Immature natural killer cell (primary cell): ENCODE results near the gene RBM15. TPM values are rescaled to one million over a fixed set of nuclear protein-coding genes. Genes with fewer than 3 reads are reported as not detected.

Experiments
- DNase-seq, 3 donors: peaks; one replicate each; pipeline ENCODE4 v3.0.0; 2022; ENCODE audit warnings: mixed read lengths in 1 of 3
- H3K27ac Mint-ChIP-seq, 6 donors: one replicate each; pipeline ENCODE4 v1.8.0; 2020; ENCODE audit warnings: mixed read lengths in 6 of 6, mild to moderate bottlenecking in 5 of 6, inconsistent platforms in 4 of 6, moderate library complexity in 3 of 6
- H3K27me3 Mint-ChIP-seq, 3 donors: one replicate each; pipeline ENCODE4 v1.8.0; 2020 to 2021; ENCODE audit warnings: low read depth in 3 of 3, mild to moderate bottlenecking in 3 of 3, mixed read lengths in 3 of 3, moderate library complexity in 3 of 3, inconsistent platforms in 1 of 3
- H3K36me3 Mint-ChIP-seq, 3 donors: one replicate each; pipeline ENCODE4 v1.8.0; 2020; ENCODE audit warnings: mixed read lengths in 3 of 3, inconsistent platforms in 2 of 3, mild to moderate bottlenecking in 2 of 3
- H3K4me1 Mint-ChIP-seq, 2 donors: one replicate each; pipeline ENCODE4 v1.8.0; 2020; ENCODE audit warnings: inconsistent platforms in 2 of 2, mild to moderate bottlenecking in 2 of 2, mixed read lengths in 2 of 2, moderate library complexity in 1 of 2
- H3K4me3 Mint-ChIP-seq, 5 donors: one replicate each; pipeline ENCODE4 v1.8.0; 2020; ENCODE audit warnings: mild to moderate bottlenecking in 5 of 5, mixed read lengths in 5 of 5, inconsistent platforms in 3 of 5, moderate library complexity in 3 of 5
- H3K9me3 Mint-ChIP-seq, 6 donors: one replicate each; pipeline ENCODE4 v1.8.0; 2020; ENCODE audit warnings: mild to moderate bottlenecking in 6 of 6, mixed read lengths in 6 of 6, inconsistent platforms in 4 of 6, moderate library complexity in 3 of 6
- polyA plus RNA-seq, 3 donors: library from polyadenylated mRNA; unstranded; fragments of 300-500 nt; fragmentation: Illumina TruSeq; gene quantifications; one replicate each; pipeline ENCODE4 v1.2.3, GENCODE V29; 2021

Gene RBM15
- polyA plus RNA-seq, 3 donors from 2014 or later: 5.7 to 14.4 (median 10.0) TPM

DNA sequence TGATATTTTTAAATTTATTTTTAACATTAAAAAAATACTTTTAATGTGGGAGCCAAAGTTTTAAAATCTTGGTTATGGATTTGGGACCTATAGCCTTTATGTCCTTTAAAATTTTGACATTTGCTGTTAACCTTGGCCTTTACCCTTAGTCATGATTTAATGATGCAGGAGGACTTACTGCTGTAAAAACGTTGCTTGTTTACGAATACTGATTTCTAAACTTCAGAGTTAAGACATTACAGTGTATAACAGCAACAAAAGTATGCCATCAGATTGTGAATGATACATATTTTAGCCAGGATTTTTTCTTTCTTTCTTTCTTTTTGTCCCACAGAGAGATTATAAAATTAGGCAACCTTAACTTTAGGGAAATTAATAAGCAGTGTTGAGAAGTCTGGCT, 8.9 kb downstream of the RBM15 start:
- Mint-ChIP-seq H3K36me3 (peaks cover 4 to 12% (median 8%) of the 10 kb centered on the region in 3 donors), H3K4me3 (peak overlapping the region in 1 of 5 donors; percentile 22), H3K27me3 (no peaks in the 10 kb centered on the region), H3K27ac (peak overlapping the region in 3 of 6 donors; percentile 34 to 47 (median 34)), H3K4me1 (peaks cover 64 to 90% of the 10 kb centered on the region in 2 donors), H3K9me3 (no peaks in the 10 kb centered on the region)
- DNase-seq: no peak

DNA sequence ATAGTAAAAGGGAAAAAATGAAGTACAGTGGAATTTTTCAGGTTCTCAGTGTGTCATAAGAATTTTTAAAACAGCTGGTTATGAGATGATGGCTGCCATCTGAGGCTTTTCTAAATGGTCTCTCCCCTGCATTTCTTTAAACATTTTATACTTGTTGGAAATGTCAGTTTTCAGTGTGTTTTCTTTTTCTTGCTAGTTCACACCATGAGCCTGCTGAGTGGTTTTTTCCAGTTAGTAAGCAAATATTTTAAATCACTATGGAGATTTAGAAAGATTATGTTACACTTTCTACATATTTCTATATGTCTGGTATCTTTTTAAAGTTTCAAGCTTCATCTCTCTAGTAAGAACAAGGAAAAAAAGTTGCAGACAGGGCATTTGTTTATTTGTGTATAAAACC, 9.6 kb downstream of the RBM15 start:
- Mint-ChIP-seq H3K9me3 (no peaks in the 10 kb centered on the region), H3K27me3 (no peaks in the 10 kb centered on the region), H3K36me3 (peaks cover 0 to 5% (median 4%) of the 10 kb centered on the region in 3 donors), H3K27ac (peak overlapping the region in 1 of 6 donors; percentile 12), H3K4me1 (peaks cover 57 to 89% of the 10 kb centered on the region in 2 donors), H3K4me3 (peak overlapping the region in 2 of 5 donors; percentile 1 to 2)
- no peak for DNase-seq

DNA sequence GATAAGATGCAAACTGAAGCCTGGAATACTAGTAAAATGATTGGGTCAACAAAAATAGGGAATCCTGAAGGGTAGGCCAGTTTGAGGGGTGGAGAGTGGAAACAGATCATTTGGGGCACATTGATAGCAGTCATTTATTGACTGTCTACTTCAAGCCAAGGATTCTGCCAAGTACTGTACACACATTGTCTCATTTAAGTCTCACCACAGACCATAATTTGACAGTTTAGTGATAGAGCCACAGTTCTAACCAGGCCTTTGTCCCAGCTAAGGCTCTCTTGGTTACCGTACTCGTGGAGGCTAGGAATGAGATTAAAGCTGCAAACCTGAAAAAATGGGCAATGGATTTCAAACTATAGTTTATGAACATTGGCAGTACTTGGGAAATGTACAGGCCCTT, 11.2 kb downstream of the RBM15 start:
- H3K4me1 Mint-ChIP-seq: peaks cover 49 to 80% of the 10 kb centered on the region in 2 donors
- no peaks in the 10 kb centered on the region for H3K27me3 Mint-ChIP-seq
- H3K9me3 Mint-ChIP-seq: no peaks in the 10 kb centered on the region
- H3K27ac Mint-ChIP-seq: peak overlapping the region in 4 of 6 donors; percentile 3 to 65 (median 28)
- no peak overlapping the region for H3K4me3 Mint-ChIP-seq
- DNase-seq: no peak
- peaks cover 0 to 5% (median 4%) of the 10 kb centered on the region in 3 donors for H3K36me3 Mint-ChIP-seq

DNA sequence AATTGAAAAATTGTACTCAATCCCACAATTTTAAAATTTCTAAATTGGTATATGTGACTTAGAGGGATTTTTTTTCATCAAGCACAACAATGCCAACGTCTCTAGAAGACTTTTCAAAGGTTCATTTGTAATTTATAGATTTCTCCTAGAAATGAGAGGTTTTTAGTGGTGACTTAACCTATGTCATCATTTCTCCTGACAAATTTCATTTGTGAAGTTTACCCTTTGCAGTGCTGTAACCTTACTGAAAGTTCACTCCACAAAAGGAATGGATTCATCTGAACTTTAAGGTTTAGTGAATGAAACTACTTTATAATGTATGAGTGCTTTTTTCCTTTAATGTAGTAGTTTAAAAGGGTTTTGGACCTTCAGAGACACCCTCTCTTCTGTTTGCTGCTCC, 16.1 kb downstream of the RBM15 start:
- Mint-ChIP-seq H3K36me3 (peaks cover 5 to 10% (median 6%) of the 10 kb centered on the region in 3 donors), H3K9me3 (no peaks in the 10 kb centered on the region), H3K4me1 (peaks cover 14 to 55% of the 10 kb centered on the region in 2 donors), H3K27ac (peak overlapping the region in 1 of 6 donors; percentile 20), H3K27me3 (no peaks in the 10 kb centered on the region), H3K4me3 (no peak overlapping the region)
- no peak for DNase-seq

DNA sequence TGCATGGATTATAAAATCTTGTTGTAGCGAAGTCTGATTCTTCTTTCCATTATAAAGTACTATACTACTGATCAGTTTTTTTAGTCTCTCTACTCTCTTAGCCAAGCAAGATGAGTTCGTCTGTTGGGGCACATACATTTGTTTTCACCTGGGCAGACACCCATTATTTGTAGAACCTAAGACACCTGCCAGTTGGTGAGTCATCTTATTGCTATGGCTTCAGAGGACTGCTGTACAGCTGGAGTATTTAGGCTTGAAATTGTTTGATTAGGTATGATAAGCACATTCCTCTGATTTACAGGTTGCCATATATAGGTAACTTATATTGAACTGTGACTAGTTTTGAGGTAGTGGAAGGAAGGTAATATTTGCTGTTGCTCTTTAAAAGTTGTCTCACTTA, 17.2 kb downstream of the RBM15 start:
- peak overlapping the region in 4 of 6 donors; percentile 33 to 69 (median 48) for H3K27ac Mint-ChIP-seq
- H3K36me3 Mint-ChIP-seq: peaks cover 5 to 10% (median 6%) of the 10 kb centered on the region in 3 donors
- H3K4me3 Mint-ChIP-seq: no peak overlapping the region
- no peaks in the 10 kb centered on the region for H3K9me3 Mint-ChIP-seq
- no peak for DNase-seq
- H3K4me1 Mint-ChIP-seq: peaks cover 6 to 51% of the 10 kb centered on the region in 2 donors
- H3K27me3 Mint-ChIP-seq: no peaks in the 10 kb centered on the region

DNA sequence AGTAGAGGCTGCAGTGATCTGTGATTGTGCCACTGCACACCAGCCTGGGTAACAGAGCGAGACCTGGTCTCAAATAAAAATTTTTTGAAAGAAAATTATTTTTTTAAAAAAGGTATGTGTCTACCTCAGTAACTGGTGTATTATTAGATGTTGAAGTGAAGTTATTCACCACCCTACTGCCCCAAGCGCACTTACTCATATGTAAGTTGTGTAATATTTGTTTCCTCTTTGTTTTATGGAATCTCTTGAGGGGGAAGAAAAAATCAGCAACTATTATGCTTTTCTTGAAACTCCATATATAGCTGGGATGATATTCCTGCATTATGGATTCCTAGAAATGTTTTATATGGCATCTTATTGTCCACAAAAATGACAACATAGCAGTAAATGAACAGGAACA, 21.3 kb downstream of the RBM15 start:
- peak overlapping the region in 1 of 6 donors; percentile 0 for H3K27ac Mint-ChIP-seq
- peaks cover 5 to 17% (median 6%) of the 10 kb centered on the region in 3 donors for H3K36me3 Mint-ChIP-seq
- no peak overlapping the region for H3K4me3 Mint-ChIP-seq
- peaks cover 5 to 36% of the 10 kb centered on the region in 2 donors for H3K4me1 Mint-ChIP-seq
- no peaks in the 10 kb centered on the region for H3K9me3 Mint-ChIP-seq
- peaks cover 0 to 1% (median 0%) of the 10 kb centered on the region in 3 donors for H3K27me3 Mint-ChIP-seq
- DNase-seq: no peak

DNA sequence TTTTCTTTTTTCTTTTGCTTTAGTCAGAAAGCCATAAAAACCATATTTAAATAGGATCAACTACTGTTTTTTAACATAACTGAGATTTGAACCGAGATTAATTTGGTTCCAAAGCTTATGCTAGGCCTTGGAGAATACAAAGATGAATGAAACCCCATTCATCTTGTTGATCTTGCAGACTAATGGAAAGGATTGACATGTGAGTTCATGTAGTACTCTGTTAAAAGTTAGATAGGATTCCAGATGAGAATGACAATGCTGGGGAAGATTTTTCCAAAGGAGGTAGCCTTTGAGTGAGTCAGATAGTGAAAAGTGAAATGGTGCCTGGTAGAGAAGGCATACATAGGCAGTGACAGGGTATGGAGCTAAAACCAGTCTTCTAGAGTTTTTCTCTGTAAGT, 22.7 kb downstream of the RBM15 start:
- peaks cover 2 to 23% of the 10 kb centered on the region in 2 donors for H3K4me1 Mint-ChIP-seq
- no peak overlapping the region for H3K4me3 Mint-ChIP-seq
- H3K36me3 Mint-ChIP-seq: peaks cover 0 to 7% (median 0%) of the 10 kb centered on the region in 3 donors
- peaks cover 0 to 1% (median 0%) of the 10 kb centered on the region in 3 donors for H3K27me3 Mint-ChIP-seq
- no peak for DNase-seq
- H3K9me3 Mint-ChIP-seq: no peaks in the 10 kb centered on the region
- peak overlapping the region in 3 of 6 donors; percentile 4 to 63 (median 49) for H3K27ac Mint-ChIP-seq

DNA sequence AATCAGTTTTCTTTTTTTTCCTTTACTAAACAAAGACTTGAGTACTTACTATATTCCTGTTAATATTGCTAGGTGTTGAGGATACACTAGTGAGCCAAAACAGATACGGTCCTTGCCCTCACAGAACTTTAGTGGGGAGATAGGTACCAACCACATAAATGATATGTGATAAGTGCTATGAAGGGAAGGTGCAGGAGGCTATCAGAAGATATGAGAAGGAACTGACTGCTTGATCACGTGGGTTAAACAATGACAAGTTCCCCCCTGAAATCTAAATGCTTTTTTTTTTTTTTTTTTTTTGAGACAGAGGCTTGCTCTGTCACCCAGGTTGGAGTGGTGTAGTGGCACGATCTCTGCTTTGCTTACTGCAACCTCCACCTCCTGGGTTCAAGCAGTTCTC, 25.0 kb downstream of the RBM15 start:
- no peak for DNase-seq
- Mint-ChIP-seq H3K36me3 (peaks cover 0 to 7% (median 0%) of the 10 kb centered on the region in 3 donors), H3K4me3 (no peak overlapping the region), H3K27ac (peak overlapping the region in 1 of 6 donors; percentile 57), H3K27me3 (peaks cover 0 to 1% (median 0%) of the 10 kb centered on the region in 3 donors), H3K9me3 (no peaks in the 10 kb centered on the region), H3K4me1 (peaks cover 2 to 14% of the 10 kb centered on the region in 2 donors)

DNA sequence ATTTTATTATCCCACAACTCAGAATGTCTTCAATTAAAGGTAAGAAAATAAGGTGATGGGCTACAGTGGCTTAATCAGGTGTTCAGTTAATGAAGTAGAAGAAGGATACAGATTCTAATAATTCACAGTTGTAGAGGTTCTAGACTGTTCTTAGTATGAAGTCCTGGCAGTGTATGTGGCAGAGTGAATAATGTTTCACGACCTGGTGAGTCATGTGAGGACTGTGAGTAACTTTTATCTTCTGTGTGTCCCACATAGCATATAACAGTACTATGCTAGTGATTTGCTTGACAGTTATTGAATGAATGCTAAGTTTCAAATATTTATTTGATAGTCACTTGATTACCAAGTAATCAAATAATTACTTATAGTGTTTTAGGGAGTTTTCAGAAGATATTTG, 31.6 kb downstream of the RBM15 start:
- no peaks in the 10 kb centered on the region for H3K27me3 Mint-ChIP-seq
- no peaks in the 10 kb centered on the region for H3K9me3 Mint-ChIP-seq
- peaks cover 0 to 15% of the 10 kb centered on the region in 2 donors for H3K4me1 Mint-ChIP-seq
- peaks cover 0 to 3% (median 3%) of the 10 kb centered on the region in 3 donors for H3K36me3 Mint-ChIP-seq
- peak overlapping the region in 1 of 6 donors; percentile 4 for H3K27ac Mint-ChIP-seq
- H3K4me3 Mint-ChIP-seq: no peak overlapping the region
- DNase-seq: no peak

DNA sequence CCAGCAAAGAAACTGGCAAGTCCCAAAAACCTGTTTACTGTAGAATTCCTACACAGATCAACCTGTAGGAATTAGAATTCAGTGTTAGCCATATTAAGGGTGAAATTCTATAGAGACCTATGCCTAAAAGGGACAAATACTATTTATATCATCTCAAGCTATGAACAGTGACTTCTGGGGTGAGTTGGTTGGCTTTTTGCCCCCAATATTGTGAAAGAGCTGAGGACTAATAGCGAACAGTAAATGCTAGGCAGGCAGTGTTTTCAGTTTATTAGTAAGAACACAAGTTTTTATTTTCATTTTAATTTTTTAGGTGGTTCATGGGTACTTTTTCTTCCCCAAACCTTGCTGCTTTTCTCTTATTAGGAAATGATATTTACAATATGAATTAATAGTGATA, 36.3 kb downstream of the RBM15 start:
- no peak for DNase-seq
- peaks cover 0 to 11% of the 10 kb centered on the region in 2 donors for H3K4me1 Mint-ChIP-seq
- H3K36me3 Mint-ChIP-seq: peaks cover 5 to 11% (median 9%) of the 10 kb centered on the region in 3 donors
- H3K27me3 Mint-ChIP-seq: no peaks in the 10 kb centered on the region
- no peaks in the 10 kb centered on the region for H3K9me3 Mint-ChIP-seq
- no peak overlapping the region for H3K4me3 Mint-ChIP-seq
- H3K27ac Mint-ChIP-seq: no peak overlapping the region

DNA sequence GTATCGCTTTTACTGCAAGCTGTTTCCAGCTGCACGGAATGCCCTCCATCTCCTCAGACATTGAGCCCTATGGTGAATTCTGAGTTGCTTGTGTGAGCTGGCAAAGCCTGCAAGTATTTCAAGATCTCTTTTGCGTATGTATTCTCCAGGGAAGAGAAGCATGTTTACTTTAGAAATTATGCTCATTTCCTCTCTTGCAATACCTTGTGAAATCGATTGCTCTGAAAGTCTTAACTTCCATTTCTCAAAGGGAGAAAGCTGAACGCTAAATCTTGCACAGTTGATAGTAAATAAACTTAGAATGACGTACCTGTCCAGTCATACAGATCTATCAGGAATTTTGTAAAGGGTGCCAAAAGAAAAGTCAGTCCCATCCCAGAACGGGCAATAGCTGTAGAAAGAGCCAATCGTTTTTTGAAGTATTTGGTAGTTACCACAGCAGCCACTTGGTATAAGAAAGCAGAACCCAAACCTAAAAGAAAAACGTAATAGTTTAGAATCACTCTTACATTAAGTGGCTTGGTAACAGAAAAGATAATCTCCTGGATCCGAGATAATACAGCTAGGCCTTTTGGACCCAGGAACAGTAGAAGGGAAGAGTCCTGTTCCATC, 41.6 kb downstream of the RBM15 start:
- Mint-ChIP-seq H3K27ac (no peak overlapping the region), H3K27me3 (peaks cover 0 to 4% (median 2%) of the 10 kb centered on the region in 3 donors), H3K9me3 (no peaks in the 10 kb centered on the region), H3K4me3 (no peak overlapping the region), H3K36me3 (peaks cover 5 to 8% (median 6%) of the 10 kb centered on the region in 3 donors), H3K4me1 (peaks cover 25 to 28% of the 10 kb centered on the region in 2 donors)
- DNase-seq: no peak

DNA sequence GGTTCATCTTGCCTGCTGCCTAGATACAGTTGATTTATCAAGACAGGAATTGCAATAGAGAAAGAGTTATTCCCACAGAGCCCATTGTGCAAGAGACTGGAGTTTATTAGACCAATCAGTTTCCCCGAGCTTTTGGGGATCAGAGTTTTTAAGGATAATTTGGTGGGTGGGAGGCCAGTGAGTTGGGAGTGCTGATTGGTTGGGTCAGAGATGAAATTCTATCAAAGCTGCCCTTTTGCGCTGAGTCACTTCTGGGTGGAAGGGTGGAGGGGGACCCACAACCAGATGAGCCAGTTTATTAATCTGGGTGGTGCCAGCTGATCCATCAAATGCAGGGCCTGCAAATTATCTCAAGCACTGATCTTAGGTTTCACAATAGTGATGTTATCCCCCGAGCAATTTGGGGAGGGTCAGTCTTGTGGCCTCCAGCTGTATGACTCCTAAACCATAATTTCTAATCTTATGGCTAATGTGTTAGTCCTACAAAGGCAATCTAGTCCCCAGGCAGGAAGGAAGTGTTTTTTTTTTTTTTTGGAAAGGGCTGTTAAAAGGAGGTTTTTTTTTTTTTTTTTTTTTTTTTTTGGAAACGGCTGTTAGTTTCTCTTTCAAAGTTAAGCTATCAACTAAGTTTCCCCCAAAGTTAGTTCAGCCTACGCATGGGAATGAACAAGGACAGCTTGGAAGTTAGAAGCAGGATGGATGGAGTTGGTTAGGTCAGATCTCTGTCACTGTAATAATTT, 44.2 kb downstream of the RBM15 start:
- peak overlapping the region; percentile 86 to 93 (median 92) for H3K27ac Mint-ChIP-seq
- peaks cover 25 to 28% of the 10 kb centered on the region in 2 donors for H3K4me1 Mint-ChIP-seq
- peak overlapping the region; percentile 53 to 88 (median 62) for H3K4me3 Mint-ChIP-seq
- peaks cover 0 to 5% (median 0%) of the 10 kb centered on the region in 3 donors for H3K36me3 Mint-ChIP-seq
- H3K9me3 Mint-ChIP-seq: no peaks in the 10 kb centered on the region
- peak; percentile 9 to 29 (median 18) for DNase-seq
- H3K27me3 Mint-ChIP-seq: peaks cover 0 to 4% (median 2%) of the 10 kb centered on the region in 3 donors

DNA sequence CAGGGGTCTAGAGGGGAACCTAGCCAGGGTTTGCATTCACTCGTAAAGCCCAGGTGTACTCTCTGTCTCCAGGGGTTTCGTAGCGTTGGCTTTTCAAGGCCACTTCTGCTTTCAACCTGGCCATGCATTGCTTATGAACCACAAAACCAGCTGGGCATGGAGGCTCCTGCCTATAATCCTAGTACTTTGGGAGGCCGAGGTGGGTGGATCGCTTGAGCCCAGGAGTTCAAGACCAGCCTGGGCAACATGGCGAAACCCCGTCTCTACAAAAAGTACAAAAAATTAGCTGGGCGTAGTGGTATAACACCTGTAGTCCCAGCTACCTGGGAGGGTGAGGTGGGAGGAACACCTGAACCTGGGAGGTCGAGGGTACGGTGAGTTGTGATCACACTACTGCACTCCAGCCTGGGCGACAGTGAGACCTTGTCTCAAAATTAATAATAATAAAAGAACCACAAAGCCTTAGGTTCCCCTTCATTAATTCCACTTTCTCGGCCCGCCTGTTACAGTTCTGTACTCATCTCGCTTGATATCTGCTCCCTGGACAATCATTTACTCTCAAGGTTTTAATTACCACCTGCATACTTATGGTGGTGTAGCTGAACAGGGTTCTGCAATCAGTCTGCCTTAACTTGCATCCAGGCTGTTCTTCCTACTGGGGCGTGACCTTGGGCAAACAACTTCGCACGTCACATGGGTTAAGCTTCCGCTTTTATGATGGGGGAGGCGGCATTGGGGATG, 45.6 kb downstream of the RBM15 start:
- Mint-ChIP-seq H3K36me3 (no peaks in the 10 kb centered on the region), H3K4me3 (peak overlapping the region in 2 of 5 donors; percentile 19 to 88), H3K27me3 (peaks cover 0 to 4% (median 2%) of the 10 kb centered on the region in 3 donors), H3K27ac (peak overlapping the region in 5 of 6 donors; percentile 32 to 92 (median 89)), H3K4me1 (peaks cover 25 to 28% of the 10 kb centered on the region in 2 donors), H3K9me3 (no peaks in the 10 kb centered on the region)
- DNase-seq: no peak
